ENCODE results near the gene COL7A1. TPM values are rescaled to one million over a fixed set of nuclear protein-coding genes. Genes with fewer than 3 reads are reported as not detected.

The COL7A1 gene
- total and polyA plus RNA-seq, 10 donors, result 8.6 to 144 (median 25.6) TPM

DNA sequence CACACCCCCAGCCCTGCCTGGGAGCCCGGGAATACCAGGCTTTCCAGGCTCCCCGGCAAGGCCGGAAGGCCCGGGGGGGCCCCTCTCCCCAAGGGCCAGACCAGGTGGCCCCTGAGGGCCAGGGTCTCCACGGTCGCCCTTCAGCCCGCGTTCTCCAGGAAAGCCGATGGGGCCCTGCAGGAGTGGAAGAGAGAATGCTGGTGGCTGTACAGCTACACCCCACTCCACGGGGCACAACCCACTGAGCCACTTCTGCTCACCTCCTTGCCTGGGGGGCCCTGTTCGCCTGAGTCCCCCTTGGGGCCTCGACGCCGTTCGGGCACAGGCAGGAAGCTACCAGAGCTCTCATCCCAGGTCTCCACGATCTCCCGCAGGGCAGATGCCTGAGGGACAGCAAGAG lies 19.8 kb downstream of the COL7A1 start:
- TF ChIP-seq, protein P1, sequence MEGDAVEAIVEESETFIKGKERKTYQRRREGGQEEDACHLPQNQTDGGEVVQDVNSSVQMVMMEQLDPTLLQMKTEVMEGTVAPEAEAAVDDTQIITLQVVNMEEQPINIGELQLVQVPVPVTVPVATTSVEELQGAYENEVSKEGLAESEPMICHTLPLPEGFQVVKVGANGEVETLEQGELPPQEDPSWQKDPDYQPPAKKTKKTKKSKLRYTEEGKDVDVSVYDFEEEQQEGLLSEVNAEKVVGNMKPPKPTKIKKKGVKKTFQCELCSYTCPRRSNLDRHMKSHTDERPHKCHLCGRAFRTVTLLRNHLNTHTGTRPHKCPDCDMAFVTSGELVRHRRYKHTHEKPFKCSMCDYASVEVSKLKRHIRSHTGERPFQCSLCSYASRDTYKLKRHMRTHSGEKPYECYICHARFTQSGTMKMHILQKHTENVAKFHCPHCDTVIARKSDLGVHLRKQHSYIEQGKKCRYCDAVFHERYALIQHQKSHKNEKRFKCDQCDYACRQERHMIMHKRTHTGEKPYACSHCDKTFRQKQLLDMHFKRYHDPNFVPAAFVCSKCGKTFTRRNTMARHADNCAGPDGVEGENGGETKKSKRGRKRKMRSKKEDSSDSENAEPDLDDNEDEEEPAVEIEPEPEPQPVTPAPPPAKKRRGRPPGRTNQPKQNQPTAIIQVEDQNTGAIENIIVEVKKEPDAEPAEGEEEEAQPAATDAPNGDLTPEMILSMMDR (IDR thresholded peaks at IDR 0.05 in 8 of 11, conservative IDR thresholded peaks at IDR 0.05 in 3 of 11), result no peak
- no peak for TF ChIP-seq POLR2A (IDR thresholded peaks at IDR 0.05)
- TF ChIP-seq POLR2AphosphoS5 (IDR thresholded peaks at IDR 0.05), result no peak
- H3K36me3 ChIP-seq, result peaks cover 0 to 17% (median 0%) of the 10 kb centered on the region in 6 donors
- H3K27me3 ChIP-seq (replicated peaks in 1 of 7), result no peaks in the 10 kb centered on the region
- 82 to 92% (median 86%) methylated on average over 15 to 17 of the region's 17 CpGs for WGBS, 5 donors
- DNase-seq, result no peak
- no peak overlapping the region for H3K4me3 ChIP-seq
- intact Hi-C loops (cut with DNase I; ENCODE audit: low total_unique reads), result no loop called here
- no peaks in the 10 kb centered on the region for H3K9me3 ChIP-seq
- H3K4me1 ChIP-seq, result no peaks in the 10 kb centered on the region
- H3K27ac ChIP-seq, result no peak overlapping the region

DNA sequence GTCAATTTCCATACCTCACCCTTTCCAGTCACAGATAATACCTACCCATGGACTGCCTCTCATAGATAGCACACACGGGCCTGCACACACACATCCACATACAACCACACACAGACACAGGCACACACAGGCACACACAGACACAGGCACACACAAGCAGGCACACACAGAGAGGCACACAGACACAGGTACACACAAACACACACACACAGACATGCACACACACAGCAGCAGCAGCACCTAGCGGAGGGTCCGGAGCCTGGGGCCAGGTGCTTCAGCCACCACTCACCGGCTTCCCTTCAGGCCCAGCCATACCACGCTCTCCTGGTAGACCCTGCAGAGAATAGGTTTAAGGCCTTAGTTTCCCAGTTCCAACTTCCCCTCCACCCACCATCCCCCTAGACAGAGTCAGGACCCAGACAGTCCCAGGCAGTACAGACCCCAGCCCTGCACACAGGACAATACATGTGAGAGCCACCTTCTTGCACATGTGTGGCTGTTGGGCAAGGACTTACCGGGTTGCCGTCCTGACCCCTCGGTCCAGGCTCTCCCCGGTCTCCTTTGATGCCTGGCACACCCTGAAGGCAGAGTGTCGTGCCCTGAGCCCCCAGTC lies 21.1 kb downstream of the COL7A1 start:
- H3K27ac ChIP-seq, result no peak overlapping the region
- no peak overlapping the region for H3K4me3 ChIP-seq
- intact Hi-C loops (cut with DNase I; ENCODE audit: low total_unique reads), result no loop called here
- H3K36me3 ChIP-seq, result peaks cover 0 to 13% (median 0%) of the 10 kb centered on the region in 6 donors
- H3K27me3 ChIP-seq (replicated peaks in 1 of 7), result no peaks in the 10 kb centered on the region
- 92 to 98% (median 96%) methylated on average over 7 to 10 of the region's 10 CpGs for WGBS, 5 donors
- DNase-seq, result no peak
- H3K9me3 ChIP-seq, result no peaks in the 10 kb centered on the region
- no peaks in the 10 kb centered on the region for H3K4me1 ChIP-seq
- TF ChIP-seq POLR2AphosphoS5 (IDR thresholded peaks at IDR 0.05) (no peak), POLR2A (IDR thresholded peaks at IDR 0.05) (no peak)
- TF ChIP-seq, protein P1 (IDR thresholded peaks at IDR 0.05 in 8 of 11, conservative IDR thresholded peaks at IDR 0.05 in 3 of 11), result no peak

DNA sequence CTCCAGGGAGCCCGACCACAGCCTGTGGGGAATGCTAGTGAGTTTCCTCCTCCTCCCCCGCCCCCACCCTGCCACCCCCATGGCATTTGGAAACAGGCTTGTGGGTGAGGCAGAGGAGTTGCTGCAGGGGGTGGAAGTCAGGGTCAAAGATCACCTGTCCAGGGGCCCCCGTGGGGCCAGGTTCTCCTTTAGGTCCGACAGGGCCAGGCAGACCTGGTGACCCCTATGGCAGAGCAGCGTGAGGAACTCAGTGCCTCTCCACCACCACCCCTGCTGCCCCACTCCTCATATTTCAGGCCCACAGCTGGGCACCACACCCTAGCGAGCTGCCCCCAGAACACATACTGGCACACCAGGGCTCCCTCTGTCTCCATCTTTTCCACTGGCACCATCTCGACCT lies 22.6 kb downstream of the COL7A1 start:
- H3K9me3 ChIP-seq, result no peaks in the 10 kb centered on the region
- no peak overlapping the region for H3K27ac ChIP-seq
- H3K4me3 ChIP-seq, result no peak overlapping the region
- peaks cover 0 to 8% (median 0%) of the 10 kb centered on the region in 6 donors for H3K36me3 ChIP-seq
- intact Hi-C loops (cut with DNase I; ENCODE audit: low total_unique reads), result no loop called here
- TF ChIP-seq POLR2A (IDR thresholded peaks at IDR 0.05), result no peak
- no peak for TF ChIP-seq POLR2AphosphoS5 (IDR thresholded peaks at IDR 0.05)
- TF ChIP-seq, protein P1 (IDR thresholded peaks at IDR 0.05 in 8 of 11, conservative IDR thresholded peaks at IDR 0.05 in 3 of 11), result no peak
- H3K4me1 ChIP-seq, result no peaks in the 10 kb centered on the region
- no peak for DNase-seq
- no peaks in the 10 kb centered on the region for H3K27me3 ChIP-seq (replicated peaks in 1 of 7)
- WGBS, 5 donors, result 76 to 87% (median 79%) methylated on average over 5 to 7 of the region's 7 CpGs

DNA sequence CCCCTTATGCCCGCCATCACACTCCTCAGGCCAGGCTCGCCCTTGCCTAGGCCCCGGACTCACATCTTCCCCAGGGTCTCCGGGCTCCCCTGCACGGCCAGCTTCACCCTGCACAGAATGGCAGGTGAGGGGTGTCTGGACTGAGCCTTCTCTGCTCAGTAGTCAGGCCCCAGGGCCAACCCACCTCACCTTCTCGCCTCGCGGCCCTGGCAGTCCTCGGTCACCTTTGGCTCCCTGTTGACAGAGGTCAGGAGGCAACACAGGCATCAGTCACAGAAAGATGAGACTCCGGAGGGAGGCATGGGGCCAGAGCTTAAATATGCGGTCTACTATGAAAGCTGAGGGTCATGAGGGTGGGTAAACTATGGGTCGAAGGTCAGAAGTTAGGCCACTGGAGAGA lies 23.2 kb downstream of the COL7A1 start:
- no peaks in the 10 kb centered on the region for H3K27me3 ChIP-seq (replicated peaks in 1 of 7)
- TF ChIP-seq, protein P1 (IDR thresholded peaks at IDR 0.05 in 8 of 11, conservative IDR thresholded peaks at IDR 0.05 in 3 of 11), result no peak
- TF ChIP-seq POLR2AphosphoS5 (IDR thresholded peaks at IDR 0.05) (no peak), POLR2A (IDR thresholded peaks at IDR 0.05) (no peak)
- peaks cover 0 to 8% (median 0%) of the 10 kb centered on the region in 6 donors for H3K36me3 ChIP-seq
- DNase-seq, result no peak
- WGBS, 5 donors, result 82 to 92% (median 89%) methylated on average over 12 of the region's 12 CpGs
- no peak overlapping the region for H3K4me3 ChIP-seq
- intact Hi-C loops (cut with DNase I; ENCODE audit: low total_unique reads), result no loop called here
- no peaks in the 10 kb centered on the region for H3K4me1 ChIP-seq
- H3K27ac ChIP-seq, result no peak overlapping the region
- H3K9me3 ChIP-seq, result no peaks in the 10 kb centered on the region
